ENCODE results near the gene PRKAG2.

The PRKAG2 gene

DNA sequence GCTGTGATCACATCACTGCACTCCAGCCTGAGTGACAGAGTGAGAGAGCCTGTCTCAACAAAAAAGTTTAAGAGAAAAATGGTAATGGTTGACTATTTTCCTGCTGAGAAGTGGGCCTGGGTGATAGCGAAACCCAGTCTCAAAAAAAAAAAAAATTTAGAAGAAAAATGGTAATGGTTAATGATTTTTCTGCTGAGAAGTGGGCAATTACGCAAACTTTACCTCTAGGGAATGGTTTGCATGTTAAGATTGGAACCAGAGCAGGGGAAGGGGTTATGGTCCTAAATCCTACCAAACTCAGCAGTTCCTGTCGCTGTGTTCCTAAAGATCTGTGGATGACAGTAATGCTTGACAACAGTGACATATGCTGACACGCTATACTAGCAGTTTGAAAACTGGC is 226.8 kb downstream of the PRKAG2 start:
- Histone ChIP-seq H3K4me2 (no peak overlapping the region), H3K79me2 (ENCODE audit: insufficient read depth, low read depth) (no peaks in the 10 kb centered on the region), H3K36me3 (ENCODE audit: insufficient read depth) (no peaks in the 10 kb centered on the region), H3K9ac (no peak overlapping the region), H3K27me3 (ENCODE audit: insufficient read depth, low read depth) (no peaks in the 10 kb centered on the region), H3K4me1 (ENCODE audit: low read depth, poor library complexity, severe bottlenecking) (no peaks in the 10 kb centered on the region), H3K4me3 (IDR thresholded peaks at IDR 0.05; ENCODE audit: insufficient read depth, low read depth, low read length) (no peak overlapping the region), H3K27ac (no peak overlapping the region), H4K20me1 (ENCODE audit: insufficient read depth) (no peaks in the 10 kb centered on the region), H2AFZ (ENCODE audit: low read depth) (no peak overlapping the region)
- TF ChIP-seq, protein P1, sequence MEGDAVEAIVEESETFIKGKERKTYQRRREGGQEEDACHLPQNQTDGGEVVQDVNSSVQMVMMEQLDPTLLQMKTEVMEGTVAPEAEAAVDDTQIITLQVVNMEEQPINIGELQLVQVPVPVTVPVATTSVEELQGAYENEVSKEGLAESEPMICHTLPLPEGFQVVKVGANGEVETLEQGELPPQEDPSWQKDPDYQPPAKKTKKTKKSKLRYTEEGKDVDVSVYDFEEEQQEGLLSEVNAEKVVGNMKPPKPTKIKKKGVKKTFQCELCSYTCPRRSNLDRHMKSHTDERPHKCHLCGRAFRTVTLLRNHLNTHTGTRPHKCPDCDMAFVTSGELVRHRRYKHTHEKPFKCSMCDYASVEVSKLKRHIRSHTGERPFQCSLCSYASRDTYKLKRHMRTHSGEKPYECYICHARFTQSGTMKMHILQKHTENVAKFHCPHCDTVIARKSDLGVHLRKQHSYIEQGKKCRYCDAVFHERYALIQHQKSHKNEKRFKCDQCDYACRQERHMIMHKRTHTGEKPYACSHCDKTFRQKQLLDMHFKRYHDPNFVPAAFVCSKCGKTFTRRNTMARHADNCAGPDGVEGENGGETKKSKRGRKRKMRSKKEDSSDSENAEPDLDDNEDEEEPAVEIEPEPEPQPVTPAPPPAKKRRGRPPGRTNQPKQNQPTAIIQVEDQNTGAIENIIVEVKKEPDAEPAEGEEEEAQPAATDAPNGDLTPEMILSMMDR (conservative IDR thresholded peaks at IDR 0.05; ENCODE audit: low read depth, low read length) = no peak

DNA sequence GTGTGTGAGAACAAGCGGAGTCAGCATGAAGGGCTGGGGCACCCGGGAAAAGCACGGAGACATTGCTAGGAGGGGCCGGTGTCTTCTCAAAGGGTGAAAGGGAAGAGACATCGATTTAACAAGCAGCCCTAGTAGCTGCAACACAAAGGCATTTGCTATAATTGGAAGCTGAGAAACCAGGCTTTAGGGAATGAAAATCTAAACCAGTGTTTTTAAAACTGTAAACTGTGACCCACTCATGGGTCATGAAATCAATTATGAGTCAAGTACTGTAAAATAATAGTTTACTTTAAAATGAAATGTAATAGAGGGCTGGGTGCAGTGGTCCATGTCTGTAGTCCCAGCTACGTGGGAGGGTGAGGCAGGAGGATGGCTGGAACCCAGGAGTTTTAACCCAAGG is 228.5 kb downstream of the PRKAG2 start:
- Histone ChIP-seq H3K9ac (no peak overlapping the region), H3K27ac (no peak overlapping the region), H3K79me2 (ENCODE audit: insufficient read depth, low read depth) (no peaks in the 10 kb centered on the region), H3K4me3 (IDR thresholded peaks at IDR 0.05; ENCODE audit: insufficient read depth, low read depth, low read length) (no peak overlapping the region), H3K4me1 (ENCODE audit: low read depth, poor library complexity, severe bottlenecking) (no peaks in the 10 kb centered on the region), H3K36me3 (ENCODE audit: insufficient read depth) (no peaks in the 10 kb centered on the region), H3K4me2 (no peak overlapping the region), H4K20me1 (ENCODE audit: insufficient read depth) (no peaks in the 10 kb centered on the region), H3K27me3 (ENCODE audit: insufficient read depth, low read depth) (no peaks in the 10 kb centered on the region), H2AFZ (ENCODE audit: low read depth) (no peak overlapping the region)
- TF ChIP-seq, protein P1 (conservative IDR thresholded peaks at IDR 0.05; ENCODE audit: low read depth, low read length) = no peak

GRCh38 chr7:151647874-151648273 is 229.0 kb downstream of the PRKAG2 start:
- no peaks in the 10 kb centered on the region for H3K79me2 ChIP-seq (ENCODE audit: insufficient read depth, low read depth)
- no peaks in the 10 kb centered on the region for H3K36me3 ChIP-seq (ENCODE audit: insufficient read depth)
- no peak overlapping the region for H3K4me3 ChIP-seq (IDR thresholded peaks at IDR 0.05; ENCODE audit: insufficient read depth, low read depth, low read length)
- no peak overlapping the region for H3K9ac ChIP-seq
- H3K4me1 ChIP-seq (ENCODE audit: low read depth, poor library complexity, severe bottlenecking) = no peaks in the 10 kb centered on the region
- H3K27ac ChIP-seq = no peak overlapping the region
- no peaks in the 10 kb centered on the region for H3K27me3 ChIP-seq (ENCODE audit: insufficient read depth, low read depth)
- TF ChIP-seq, protein P1 (conservative IDR thresholded peaks at IDR 0.05; ENCODE audit: low read depth, low read length) = no peak
- no peak overlapping the region for H3K4me2 ChIP-seq
- no peaks in the 10 kb centered on the region for H4K20me1 ChIP-seq (ENCODE audit: insufficient read depth)
- H2AFZ ChIP-seq (ENCODE audit: low read depth) = no peak overlapping the region

- no peak overlapping the region for H3K27ac ChIP-seq
- no peak overlapping the region for H3K4me3 ChIP-seq (IDR thresholded peaks at IDR 0.05; ENCODE audit: insufficient read depth, low read depth, low read length)
- TF ChIP-seq, protein P1 (conservative IDR thresholded peaks at IDR 0.05; ENCODE audit: low read depth, low read length) = no peak
Measured at GRCh38 chr7:151647006-151647405, 229.9 kb downstream of the PRKAG2 start.

More at GRCh38 chr7:151647006-151647405, 229.9 kb downstream of the PRKAG2 start:
- Histone ChIP-seq H2AFZ (ENCODE audit: low read depth) (no peak overlapping the region), H3K4me2 (no peak overlapping the region), H4K20me1 (ENCODE audit: insufficient read depth) (no peaks in the 10 kb centered on the region), H3K27me3 (ENCODE audit: insufficient read depth, low read depth) (no peaks in the 10 kb centered on the region), H3K79me2 (ENCODE audit: insufficient read depth, low read depth) (no peaks in the 10 kb centered on the region), H3K4me1 (ENCODE audit: low read depth, poor library complexity, severe bottlenecking) (no peaks in the 10 kb centered on the region), H3K36me3 (ENCODE audit: insufficient read depth) (no peaks in the 10 kb centered on the region), H3K9ac (no peak overlapping the region)
